Endothelial cell (in vitro differentiated cells): ENCODE measurements around the gene CTDSPL. TPM values are rescaled to one million over a fixed set of nuclear protein-coding genes. Genes with fewer than 3 reads are reported as not detected.

ENCODE experiments used
- DNase-seq: peaks from one replicate; pipeline ENCODE4 v3.0.0; 2021; ENCODE audit warnings: low spot score
- H3K27ac Mint-ChIP-seq: one replicate; pipeline ENCODE4 v1.8.0; 2021; ENCODE audit warnings: mixed read lengths, inconsistent platforms; ENCODE audit not compliant: unreplicated experiment
- H3K27me3 Mint-ChIP-seq: one replicate; pipeline ENCODE4 v1.8.0; 2021; ENCODE audit warnings: mild to moderate bottlenecking, moderate library complexity, mixed read lengths, inconsistent platforms; ENCODE audit not compliant: unreplicated experiment
- H3K36me3 Mint-ChIP-seq: one replicate; pipeline ENCODE4 v1.8.0; 2021; ENCODE audit warnings: mild to moderate bottlenecking, low read depth, mixed read lengths, inconsistent platforms; ENCODE audit not compliant: unreplicated experiment
- H3K4me1 Mint-ChIP-seq: one replicate; pipeline ENCODE4 v1.8.0; 2021; ENCODE audit warnings: mild to moderate bottlenecking, mixed read lengths, inconsistent platforms; ENCODE audit not compliant: unreplicated experiment
- H3K4me3 Mint-ChIP-seq: one replicate; pipeline ENCODE4 v1.8.0; 2021; ENCODE audit warnings: mild to moderate bottlenecking, mixed read lengths, inconsistent platforms; ENCODE audit not compliant: unreplicated experiment
- H3K9me3 Mint-ChIP-seq: one replicate; pipeline ENCODE4 v1.8.0; 2021; ENCODE audit warnings: mixed read lengths, inconsistent platforms; ENCODE audit not compliant: unreplicated experiment
- total RNA-seq: library from RNA; stranded (reverse); fragmentation: NEBNext Ultra II Directional; extraction: Animal tissue kit (Norgen Biotek cat#: 25700); gene quantifications from one replicate; pipeline ENCODE4 v1.2.1, GENCODE V29; 2021; ENCODE audit not compliant: unreplicated experiment
- TF ChIP-seq, protein P1 (sequence below): fragments of 200-600 bp; sonication (generic); IDR thresholded peaks from one replicate; pipeline ENCODE4 v1.5.0; 2021; ENCODE audit warnings: antibody characterized with exemption; ENCODE audit not compliant: unreplicated experiment

CTDSPL gene
- total RNA-seq, 1 donor from 2014 or later: 71.4 TPM

DNA sequence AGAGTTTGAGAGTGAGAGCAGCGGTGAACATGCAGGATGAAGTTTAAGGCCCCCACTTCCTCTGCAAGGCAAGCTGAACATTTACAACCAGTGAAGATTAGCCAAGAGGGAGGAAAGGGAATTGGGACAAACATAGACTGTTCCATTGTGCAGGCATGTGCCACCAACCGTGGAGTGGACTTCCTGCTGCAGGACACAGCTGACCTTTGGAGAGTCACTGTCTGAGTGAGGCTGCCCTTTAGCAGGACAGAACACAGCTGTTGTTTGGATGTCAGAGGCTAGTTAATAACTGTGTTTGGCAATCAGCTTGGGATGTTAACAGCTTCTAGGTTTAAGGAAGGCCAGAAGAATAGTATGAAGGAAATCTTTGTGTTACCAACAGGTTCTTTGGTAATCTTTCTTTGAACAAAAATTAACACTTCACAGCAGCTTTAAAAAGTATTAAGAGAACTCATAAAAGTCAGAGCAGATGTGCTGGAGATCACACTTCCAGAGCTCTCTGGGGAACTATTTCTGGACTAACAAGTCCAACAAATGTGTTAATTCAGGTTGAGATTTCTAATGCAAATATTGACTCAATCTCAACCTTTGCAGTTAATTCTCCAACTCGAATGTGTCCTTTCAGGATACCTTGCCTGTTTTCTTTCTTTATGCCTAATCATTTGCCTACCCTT, 31.4 kb downstream of the CTDSPL start:
- peak; percentile 59 for DNase-seq
- H3K36me3 Mint-ChIP-seq: no peaks in the 10 kb centered on the region
- peak overlapping the region; percentile 57 for H3K4me3 Mint-ChIP-seq
- H3K27ac Mint-ChIP-seq: peak overlapping the region; percentile 91
- TF ChIP-seq, protein P1, sequence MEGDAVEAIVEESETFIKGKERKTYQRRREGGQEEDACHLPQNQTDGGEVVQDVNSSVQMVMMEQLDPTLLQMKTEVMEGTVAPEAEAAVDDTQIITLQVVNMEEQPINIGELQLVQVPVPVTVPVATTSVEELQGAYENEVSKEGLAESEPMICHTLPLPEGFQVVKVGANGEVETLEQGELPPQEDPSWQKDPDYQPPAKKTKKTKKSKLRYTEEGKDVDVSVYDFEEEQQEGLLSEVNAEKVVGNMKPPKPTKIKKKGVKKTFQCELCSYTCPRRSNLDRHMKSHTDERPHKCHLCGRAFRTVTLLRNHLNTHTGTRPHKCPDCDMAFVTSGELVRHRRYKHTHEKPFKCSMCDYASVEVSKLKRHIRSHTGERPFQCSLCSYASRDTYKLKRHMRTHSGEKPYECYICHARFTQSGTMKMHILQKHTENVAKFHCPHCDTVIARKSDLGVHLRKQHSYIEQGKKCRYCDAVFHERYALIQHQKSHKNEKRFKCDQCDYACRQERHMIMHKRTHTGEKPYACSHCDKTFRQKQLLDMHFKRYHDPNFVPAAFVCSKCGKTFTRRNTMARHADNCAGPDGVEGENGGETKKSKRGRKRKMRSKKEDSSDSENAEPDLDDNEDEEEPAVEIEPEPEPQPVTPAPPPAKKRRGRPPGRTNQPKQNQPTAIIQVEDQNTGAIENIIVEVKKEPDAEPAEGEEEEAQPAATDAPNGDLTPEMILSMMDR: no peak
- no peaks in the 10 kb centered on the region for H3K9me3 Mint-ChIP-seq
- peaks cover 66% of the 10 kb centered on the region for H3K4me1 Mint-ChIP-seq
- peaks cover 3% of the 10 kb centered on the region for H3K27me3 Mint-ChIP-seq

DNA sequence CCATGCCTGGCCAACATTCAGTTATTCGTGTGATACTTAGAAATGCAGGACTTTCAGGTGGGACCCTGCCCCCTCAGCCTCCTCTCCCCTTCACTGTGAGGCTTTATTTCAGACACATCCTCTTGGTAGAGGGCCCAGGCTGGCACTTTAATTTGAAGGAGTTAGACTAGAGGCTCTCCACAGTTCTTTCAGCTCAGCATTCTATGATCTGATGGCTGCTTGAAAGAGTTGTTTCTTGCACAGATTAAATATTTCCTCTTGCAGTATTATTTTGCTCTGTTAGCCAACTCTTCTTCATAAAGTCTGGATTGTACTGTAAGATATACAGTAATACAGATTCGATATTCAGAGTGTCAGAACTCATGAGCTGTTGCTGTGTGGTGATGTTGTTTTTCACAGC, 35.1 kb downstream of the CTDSPL start:
- no peak overlapping the region for H3K27ac Mint-ChIP-seq
- no peaks in the 10 kb centered on the region for H3K9me3 Mint-ChIP-seq
- H3K4me3 Mint-ChIP-seq: no peak overlapping the region
- H3K36me3 Mint-ChIP-seq: peaks cover 1% of the 10 kb centered on the region
- H3K4me1 Mint-ChIP-seq: peaks cover 64% of the 10 kb centered on the region
- peaks cover 2% of the 10 kb centered on the region for H3K27me3 Mint-ChIP-seq
- TF ChIP-seq, protein P1: no peak
- DNase-seq: no peak

DNA sequence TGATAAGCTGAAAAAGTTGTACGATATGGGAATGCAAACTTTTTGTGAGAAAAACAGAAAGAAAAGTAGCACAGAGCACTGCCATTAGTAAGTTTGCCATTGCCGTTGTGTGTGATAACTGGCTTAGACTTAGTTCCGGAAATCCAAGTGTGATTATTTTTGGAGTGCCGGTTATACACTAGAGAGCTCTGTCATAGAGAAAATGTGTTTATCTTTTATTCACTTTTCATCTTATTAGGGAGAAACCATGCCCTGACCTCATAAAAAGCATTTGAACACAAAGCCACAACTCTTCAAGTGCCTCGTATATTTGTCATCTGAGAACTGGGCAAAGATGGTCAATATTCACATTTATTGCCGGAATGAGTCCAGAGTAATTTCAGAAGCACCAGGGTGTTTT, 36.1 kb downstream of the CTDSPL start:
- H3K9me3 Mint-ChIP-seq: no peaks in the 10 kb centered on the region

DNA sequence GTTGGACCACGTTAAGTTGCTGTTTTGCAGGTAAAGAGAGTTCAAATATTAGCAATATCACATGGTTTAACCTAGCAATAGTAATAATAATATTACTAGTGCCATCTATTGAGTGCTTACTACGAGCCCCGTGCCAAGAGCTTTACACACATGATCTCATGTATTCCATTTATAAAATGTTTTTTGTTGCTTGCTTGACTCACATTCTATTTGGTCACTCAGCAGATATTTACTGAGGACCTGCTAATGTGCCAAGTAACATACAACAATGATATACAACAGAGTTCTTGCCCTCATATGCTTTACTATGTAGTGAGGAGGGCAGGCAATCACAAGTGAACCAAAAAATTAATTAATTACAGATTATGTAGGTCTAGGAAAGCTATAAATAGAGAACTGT, 36.7 kb downstream of the CTDSPL start:
- H3K27me3 Mint-ChIP-seq: peaks cover 4% of the 10 kb centered on the region
- TF ChIP-seq, protein P1: no peak
- peak overlapping the region; percentile 33 for H3K27ac Mint-ChIP-seq
- H3K9me3 Mint-ChIP-seq: no peaks in the 10 kb centered on the region
- no peak overlapping the region for H3K4me3 Mint-ChIP-seq
- peaks cover 65% of the 10 kb centered on the region for H3K4me1 Mint-ChIP-seq
- DNase-seq: no peak
- peaks cover 11% of the 10 kb centered on the region for H3K36me3 Mint-ChIP-seq

More for the DNA sequence above, 36.1 kb downstream of the CTDSPL start:
- TF ChIP-seq, protein P1: no peak
- Mint-ChIP-seq H3K27me3 (peaks cover 4% of the 10 kb centered on the region), H3K4me3 (no peak overlapping the region), H3K36me3 (peaks cover 4% of the 10 kb centered on the region), H3K4me1 (peaks cover 61% of the 10 kb centered on the region), H3K27ac (no peak overlapping the region)
- no peak for DNase-seq

DNA sequence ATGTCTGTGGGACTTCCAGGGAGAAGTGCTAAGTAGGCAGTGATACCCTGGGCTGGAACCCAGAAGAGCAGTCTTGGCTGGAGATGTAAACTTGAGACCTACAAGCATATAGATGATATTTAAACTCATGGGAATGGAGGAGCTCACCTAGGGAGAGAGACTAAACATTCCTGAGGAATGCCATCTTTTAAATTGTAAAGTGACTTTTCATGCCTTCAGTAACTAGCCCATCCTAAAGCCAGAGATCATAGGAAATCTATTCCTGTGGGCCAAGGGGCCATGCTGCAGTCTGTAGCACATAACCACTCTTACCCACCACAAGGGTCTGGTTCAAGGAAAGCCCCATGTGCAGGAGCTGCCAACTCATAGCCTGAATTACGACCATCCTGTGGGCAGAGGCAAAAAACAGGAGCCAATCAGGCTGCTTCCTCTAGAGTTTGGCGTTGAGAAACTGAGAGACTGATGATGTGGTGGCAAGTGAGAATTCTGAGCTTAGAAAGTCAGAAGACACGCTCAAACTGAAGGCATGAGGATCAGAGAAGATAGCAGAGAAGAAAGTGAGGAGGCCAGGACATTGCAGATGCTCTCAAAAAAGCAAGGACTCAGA, 37.5 kb downstream of the CTDSPL start:
- Mint-ChIP-seq H3K36me3 (peaks cover 11% of the 10 kb centered on the region), H3K27ac (peak overlapping the region; percentile 28), H3K27me3 (peaks cover 4% of the 10 kb centered on the region), H3K4me1 (peaks cover 63% of the 10 kb centered on the region), H3K9me3 (no peaks in the 10 kb centered on the region), H3K4me3 (no peak overlapping the region)
- DNase-seq: no peak
- TF ChIP-seq, protein P1: no peak
